Transverse colon (tissue), 4 donors: ENCODE measurements around the gene ACLY.

Experiments used
- CTCF ChIP-seq, 5 experiments: fragments of 200-600 bp in 3 of 5; fragments of 450-650 bp in 2 of 5; sonication (generic) in 3 of 5; IDR thresholded peaks; 1 replicate in 2 of 5; 2 replicates in 3 of 5; pipeline ENCODE4 v1.5.1; 2016 to 2017; ENCODE audit warnings: antibody characterized with exemption in 5 of 5, inconsistent platforms in 3 of 5, mild to moderate bottlenecking in 2 of 5, moderate library complexity in 1 of 5
- EP300 ChIP-seq: sonication (generic); formaldehyde crosslinking; IDR thresholded peaks from one replicate; pipeline ENCODE4 v1.6.1; 2017; ENCODE audit warnings: antibody characterized with exemption, low read depth
- POLR2A ChIP-seq: fragments of 450-650 bp; IDR thresholded peaks from one replicate; pipeline ENCODE4 v1.6.1; 2016; ENCODE audit warnings: antibody characterized with exemption, mild to moderate bottlenecking, moderate library complexity
- POLR2AphosphoS5 ChIP-seq, 3 donors: sonication (generic); formaldehyde crosslinking; IDR thresholded peaks; one replicate each; pipeline ENCODE4 v1.6.1; 2016; ENCODE audit warnings: antibody characterized with exemption in 3 of 3

GRCh38 chr17:41962768-41963434 lies 44.1 kb upstream of the ACLY start:
- no peak for TF ChIP-seq POLR2A
- peak; percentile 84 to 89 (median 86) for TF ChIP-seq CTCF (IDR thresholded peaks at IDR 0.05)
- TF ChIP-seq POLR2AphosphoS5 (IDR thresholded peaks at IDR 0.05) = no peak
- no peak for TF ChIP-seq EP300
